Posterior vena cava (tissue), 2 donors: ENCODE measurements around the gene DGKH. TPM values are rescaled to one million over a fixed set of nuclear protein-coding genes. Genes with fewer than 3 reads are reported as not detected.

ENCODE experiments used
- DNase-seq: peaks from one replicate; pipeline ENCODE4 v3.0.0-alpha.2; 2020; ENCODE audit warnings: low spot score
- intact Hi-C, 2 donors: fragments of 100-400 bp; cut with DNase I; formaldehyde crosslinking; loops; one replicate each; pipeline versions ENCODE4 v1.14.1 to v1.14.2; 2022 to 2023
- long read RNA-seq, 2 donors: library from polyadenylated mRNA; unstranded; transcript quantifications; one replicate each; pipeline ENCODE4 v2.0.0, GENCODE V29; 2020 to 2021
- total RNA-seq, 2 donors: library from RNA; stranded (reverse); fragmentation: NEBNext Ultra II Directional; extraction: Animal tissue kit (Norgen Biotek cat#: 25700); gene quantifications; one replicate each; pipeline ENCODE4 v1.2.1, GENCODE V29; 2021
- donor health status: DM: yes; HTN: yes; CAD: no.
- donor health status: DM: yes; HTN: yes; CAD: no.

Gene DGKH, protein sequence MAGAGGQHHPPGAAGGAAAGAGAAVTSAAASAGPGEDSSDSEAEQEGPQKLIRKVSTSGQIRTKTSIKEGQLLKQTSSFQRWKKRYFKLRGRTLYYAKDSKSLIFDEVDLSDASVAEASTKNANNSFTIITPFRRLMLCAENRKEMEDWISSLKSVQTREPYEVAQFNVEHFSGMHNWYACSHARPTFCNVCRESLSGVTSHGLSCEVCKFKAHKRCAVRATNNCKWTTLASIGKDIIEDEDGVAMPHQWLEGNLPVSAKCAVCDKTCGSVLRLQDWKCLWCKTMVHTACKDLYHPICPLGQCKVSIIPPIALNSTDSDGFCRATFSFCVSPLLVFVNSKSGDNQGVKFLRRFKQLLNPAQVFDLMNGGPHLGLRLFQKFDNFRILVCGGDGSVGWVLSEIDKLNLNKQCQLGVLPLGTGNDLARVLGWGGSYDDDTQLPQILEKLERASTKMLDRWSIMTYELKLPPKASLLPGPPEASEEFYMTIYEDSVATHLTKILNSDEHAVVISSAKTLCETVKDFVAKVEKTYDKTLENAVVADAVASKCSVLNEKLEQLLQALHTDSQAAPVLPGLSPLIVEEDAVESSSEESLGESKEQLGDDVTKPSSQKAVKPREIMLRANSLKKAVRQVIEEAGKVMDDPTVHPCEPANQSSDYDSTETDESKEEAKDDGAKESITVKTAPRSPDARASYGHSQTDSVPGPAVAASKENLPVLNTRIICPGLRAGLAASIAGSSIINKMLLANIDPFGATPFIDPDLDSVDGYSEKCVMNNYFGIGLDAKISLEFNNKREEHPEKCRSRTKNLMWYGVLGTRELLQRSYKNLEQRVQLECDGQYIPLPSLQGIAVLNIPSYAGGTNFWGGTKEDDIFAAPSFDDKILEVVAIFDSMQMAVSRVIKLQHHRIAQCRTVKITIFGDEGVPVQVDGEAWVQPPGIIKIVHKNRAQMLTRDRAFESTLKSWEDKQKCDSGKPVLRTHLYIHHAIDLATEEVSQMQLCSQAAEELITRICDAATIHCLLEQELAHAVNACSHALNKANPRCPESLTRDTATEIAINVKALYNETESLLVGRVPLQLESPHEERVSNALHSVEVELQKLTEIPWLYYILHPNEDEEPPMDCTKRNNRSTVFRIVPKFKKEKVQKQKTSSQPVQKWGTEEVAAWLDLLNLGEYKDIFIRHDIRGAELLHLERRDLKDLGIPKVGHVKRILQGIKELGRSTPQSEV
- total RNA-seq, result 10 to 100 TPM; 15.0 to 29.4 TPM
- long read RNA-seq, donor 1, partial matches to known transcripts, result 0 of 6 reads
- long read RNA-seq, donor 1, other reads (novel, unspliced or antisense), result 6 of 6 reads
- long read RNA-seq, donor 2, partial matches to known transcripts, result 0 of 3 reads
- long read RNA-seq, donor 2, other reads (novel, unspliced or antisense), result 3 of 3 reads

DNA sequence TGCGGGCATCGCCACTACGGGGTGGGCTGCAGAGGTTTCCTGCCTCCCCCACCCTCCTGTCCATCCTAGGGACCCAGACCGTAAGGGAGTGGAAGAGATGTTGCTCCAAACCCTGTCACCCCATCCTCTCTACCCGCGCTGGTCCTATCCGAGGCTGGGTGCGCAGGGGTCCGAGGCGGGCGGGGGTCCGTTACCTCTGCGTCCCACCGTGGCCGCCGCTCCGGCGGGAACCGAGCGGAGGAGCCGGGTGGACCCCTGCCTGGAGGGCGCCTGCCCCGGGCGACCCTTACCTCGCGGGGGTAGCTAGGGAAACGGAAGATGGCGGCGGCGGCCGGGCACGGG, at the start of gene DGKH:
TSS of gene DGKH (plus strand) at position 307 of the 342 bp plus-strand sequence. CDS start 126 bp downstream, outside the sequence.
- no peak for DNase-seq
- intact Hi-C loops, result loop anchor here in 1 of 2 donors (10.0 kb wide), 1 partner anchor 56 kb away; no protein-coding TSS in a partner anchor

DNA sequence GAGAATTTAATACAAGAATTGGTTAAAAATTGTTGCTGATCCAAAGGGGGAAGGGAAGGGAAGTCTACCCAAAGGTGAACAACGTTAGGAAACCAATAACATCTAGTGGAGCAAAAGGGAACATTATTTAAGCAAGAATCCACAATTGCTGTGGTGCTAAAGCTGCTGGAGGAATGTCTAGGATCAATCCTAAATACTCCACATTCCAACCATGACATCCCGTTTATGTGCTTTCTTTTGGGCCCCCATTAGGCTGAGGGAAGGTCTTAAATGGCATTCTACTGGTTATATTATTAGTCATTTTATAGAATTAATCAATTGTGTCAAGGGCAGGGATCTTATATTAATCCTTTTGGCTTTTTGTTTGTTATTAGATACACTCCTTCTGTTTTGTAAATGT, 47.6 kb upstream of the DGKH start:
- intact Hi-C loops, result no loop called here
- DNase-seq, result no peak

DNA sequence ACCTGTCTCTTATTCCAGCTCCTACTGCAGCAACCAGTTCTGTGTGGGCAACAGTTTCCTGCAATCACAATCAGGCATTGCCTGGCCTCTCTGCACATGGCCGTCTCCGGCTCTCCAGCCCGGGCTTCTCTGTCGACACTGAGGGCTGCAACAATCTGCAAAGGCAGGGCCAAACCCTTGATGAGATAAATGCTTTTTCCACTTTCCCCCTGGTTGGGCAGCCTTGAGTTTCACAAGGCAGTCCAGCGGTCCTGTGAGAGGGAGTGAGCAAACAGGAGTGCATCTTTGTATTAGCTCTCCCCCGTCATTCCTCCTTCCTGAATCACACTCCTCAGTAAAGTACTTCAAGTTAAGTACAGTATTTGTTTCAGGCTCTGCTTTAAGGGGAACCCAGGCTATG, 46.9 kb upstream of the DGKH start:
- no peak for DNase-seq
- intact Hi-C loops, result no loop called here

DNA sequence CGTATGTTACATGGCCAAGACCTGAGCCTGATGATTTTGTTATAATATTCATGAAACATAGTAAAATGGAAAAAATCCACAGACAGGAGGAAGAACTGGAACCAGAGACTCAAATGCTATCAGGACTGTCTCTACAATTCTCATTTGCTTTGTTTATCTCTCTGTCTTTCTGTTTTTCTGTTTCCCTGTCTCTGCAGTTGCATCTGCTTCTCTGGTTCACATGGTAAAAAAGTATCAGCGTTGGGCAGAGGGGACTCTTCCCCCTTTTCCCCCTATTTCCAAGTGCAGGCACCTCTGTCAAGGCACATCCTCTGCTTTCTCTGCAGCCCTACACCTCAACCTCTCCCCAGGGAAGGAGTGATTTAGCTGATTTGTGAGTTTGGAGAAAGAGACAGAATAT, 46.4 kb upstream of the DGKH start:
- intact Hi-C loops, result no loop called here
- no peak for DNase-seq

DNA sequence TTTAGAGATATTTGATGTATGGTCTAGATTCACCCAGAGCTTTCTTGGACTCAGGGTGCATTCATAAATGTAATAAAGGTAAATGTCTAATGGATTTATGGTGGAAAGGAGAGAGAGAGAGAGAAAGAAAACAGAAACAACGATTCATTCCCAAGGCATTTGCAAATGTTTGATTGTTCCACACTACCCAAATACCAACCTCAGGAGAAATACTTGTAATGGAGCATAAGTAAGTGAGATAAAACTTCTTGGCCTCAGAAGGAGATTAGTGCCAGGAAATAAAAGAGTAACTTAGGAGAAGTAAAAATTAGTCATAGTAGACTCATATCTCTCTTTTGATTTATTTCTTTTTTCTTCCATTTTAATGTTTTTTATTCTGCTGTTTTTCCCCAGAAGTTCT, 40.6 kb upstream of the DGKH start:
- intact Hi-C loops, result no loop called here

DNA sequence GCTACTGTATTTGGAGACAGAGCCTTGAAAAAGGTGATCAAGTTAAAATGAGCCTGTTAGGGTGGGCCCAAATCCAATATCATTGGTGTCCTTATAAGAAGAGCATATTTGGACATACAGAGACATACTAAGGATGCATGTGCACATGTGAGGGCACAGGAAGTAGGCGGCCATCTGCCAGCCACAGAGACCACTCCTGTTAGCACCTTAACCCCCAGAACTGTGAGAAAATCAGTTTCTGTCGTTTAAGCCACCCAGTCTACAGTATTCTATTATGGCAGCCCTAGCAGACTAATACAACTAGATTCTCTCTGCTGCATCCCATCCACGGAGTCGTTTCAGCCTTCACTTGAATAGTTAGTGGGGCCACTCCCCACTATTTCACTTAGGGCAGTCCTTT, 39.4 kb upstream of the DGKH start:
- intact Hi-C loops, result no loop called here
- no peak for DNase-seq

More for the DNA sequence above, 40.6 kb upstream of the DGKH start:
- no peak for DNase-seq

DNA sequence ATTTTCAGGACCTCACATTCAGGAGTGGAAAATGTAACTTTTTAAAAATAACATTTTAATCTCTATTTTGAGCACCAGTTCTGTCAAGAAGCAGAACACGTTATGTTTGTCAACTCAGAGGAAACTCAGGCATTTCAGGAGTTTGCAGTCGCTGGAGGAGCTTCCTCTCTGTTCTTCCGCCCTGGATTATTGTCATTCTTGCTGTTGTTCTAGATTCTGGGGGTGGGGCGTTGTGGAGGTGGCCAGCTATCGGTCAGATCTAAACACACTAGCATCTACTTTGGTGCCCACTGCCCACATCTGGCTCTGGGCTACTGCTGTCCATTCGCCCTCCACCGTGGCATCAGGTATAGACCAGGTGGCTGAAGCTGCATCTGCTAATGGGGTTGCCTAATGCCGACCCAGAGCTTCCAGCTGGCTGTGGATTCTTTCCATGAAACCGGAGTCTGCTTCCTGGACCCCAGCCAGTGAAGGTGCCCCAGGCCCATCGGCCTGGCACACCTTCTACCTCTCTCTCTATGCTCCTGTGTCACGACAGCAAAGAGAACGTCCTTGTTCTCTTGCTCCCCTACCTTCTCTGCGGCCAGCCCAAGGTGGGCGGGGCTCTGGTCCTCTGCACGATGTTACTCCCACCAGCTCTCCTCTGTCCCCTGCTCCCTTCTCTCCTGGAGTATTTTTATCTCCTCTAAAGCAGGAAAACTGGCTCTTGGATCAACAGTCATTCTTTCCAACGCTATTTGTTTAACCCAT, 36.7 kb upstream of the DGKH start:
- DNase-seq, result no peak
- intact Hi-C loops, result no loop called here

DNA sequence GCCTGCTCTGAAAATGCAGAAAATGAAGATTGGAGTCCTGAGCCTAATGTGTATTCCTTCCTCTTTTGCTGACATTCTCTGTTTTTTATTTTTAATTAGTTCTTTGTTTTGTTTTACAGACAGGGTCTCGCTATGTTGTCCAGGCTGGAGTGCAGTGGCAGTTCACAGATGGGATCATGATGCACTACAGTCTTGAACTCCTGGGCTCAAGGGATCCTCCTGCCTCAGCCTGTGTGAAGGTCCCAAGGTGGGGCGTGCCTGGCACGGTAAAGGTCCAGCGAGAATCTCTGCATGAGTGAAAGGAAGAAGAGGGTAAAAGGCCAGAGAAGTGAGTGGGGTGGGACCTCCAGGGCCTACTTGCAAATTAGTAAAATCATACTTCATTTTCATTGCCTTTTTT, 34.3 kb upstream of the DGKH start:
- intact Hi-C loops, result no loop called here
- no peak for DNase-seq

DNA sequence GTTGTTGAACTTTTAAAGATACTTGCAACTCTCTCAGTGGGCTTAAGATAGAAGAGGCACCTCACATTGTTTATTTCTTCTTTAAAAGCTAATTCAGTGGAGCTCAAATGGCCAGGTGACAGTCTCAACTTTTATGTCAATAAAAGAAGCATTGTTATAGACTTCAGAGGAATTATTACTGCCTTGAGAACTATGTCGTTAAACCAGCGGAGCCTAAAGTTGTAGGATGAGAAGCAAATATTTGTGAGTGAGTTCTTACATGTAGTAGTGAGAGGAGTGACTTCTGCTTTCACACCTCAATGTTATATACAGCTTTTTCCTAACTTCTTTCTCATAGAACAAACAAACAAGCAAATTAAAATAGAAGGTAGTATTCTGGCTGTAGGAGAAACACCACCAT, 31.2 kb upstream of the DGKH start:
- DNase-seq, result no peak
- intact Hi-C loops, result no loop called here

DNA sequence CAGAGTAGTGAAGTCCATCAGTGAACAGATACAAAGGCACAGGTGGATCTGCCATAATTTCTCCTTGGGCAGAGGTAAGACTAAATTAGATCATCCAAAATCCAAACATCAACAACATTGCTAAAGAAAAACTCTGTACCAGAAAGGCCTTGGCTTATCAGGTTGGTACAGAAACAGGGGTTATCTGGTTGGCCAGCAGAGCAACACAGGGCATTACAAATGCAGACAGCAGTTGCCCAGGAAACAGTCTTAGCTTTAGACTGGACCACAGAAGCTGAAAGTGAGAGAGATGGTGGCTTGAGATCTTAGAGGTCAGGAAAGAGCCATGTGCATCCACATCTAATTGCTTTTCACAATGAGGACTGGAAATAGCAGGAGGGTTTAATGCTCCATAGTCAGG, 26.6 kb upstream of the DGKH start:
- intact Hi-C loops, result no loop called here
- no peak for DNase-seq

DNA sequence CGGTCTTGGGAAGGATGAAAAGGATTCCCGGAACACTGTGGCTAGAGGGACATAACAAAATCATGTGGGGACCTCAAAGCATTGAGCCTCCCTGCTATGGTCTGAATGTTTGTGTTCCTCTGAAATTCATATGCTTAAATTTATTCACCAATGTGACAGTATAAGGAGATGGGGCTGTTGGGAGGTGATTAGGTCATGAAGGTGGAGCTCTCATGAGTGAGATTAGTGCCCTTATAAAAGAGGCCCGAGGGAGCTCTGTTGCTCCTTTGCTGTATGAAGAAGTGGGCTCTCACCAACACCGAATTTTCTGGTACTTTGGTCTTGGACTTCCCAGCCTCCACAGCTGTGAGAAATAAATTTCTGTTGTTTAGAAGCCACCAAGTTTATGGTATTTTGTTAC, 26.1 kb upstream of the DGKH start:
- no peak for DNase-seq
- intact Hi-C loops, result no loop called here

DNA sequence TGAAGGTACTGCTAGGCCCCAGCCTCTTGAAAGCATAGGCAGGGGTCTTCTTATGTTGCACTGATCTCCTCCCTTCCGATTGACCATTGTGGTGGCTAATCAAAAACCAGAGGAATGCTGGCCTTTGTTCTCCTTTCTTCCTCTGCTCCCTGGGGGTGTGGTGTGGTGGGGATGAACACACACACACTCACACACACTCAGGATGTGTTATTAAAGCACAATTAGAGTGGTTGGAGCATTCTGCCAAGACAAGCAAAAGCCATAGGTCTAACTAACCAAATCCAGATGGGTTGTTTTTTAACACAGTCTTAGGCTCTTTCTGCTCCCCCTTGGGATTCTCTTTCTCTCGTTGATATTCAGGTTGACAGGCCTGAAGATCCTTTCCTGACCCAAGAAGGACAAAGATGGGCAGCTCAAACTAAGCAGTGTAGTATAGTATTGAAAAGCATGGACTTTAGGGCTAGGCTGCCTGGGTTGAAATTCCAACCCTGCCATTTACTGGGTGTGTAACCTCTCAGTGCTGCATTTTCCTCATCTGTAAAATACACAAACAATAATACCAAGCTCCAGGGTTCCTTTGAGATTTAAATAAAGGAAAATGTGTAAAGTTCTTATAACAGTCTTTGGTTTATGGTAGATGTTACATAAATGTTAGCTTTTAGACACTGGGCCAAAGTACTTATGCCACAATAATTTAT, 25.5 kb upstream of the DGKH start:
- intact Hi-C loops, result no loop called here
- no peak for DNase-seq

DNA sequence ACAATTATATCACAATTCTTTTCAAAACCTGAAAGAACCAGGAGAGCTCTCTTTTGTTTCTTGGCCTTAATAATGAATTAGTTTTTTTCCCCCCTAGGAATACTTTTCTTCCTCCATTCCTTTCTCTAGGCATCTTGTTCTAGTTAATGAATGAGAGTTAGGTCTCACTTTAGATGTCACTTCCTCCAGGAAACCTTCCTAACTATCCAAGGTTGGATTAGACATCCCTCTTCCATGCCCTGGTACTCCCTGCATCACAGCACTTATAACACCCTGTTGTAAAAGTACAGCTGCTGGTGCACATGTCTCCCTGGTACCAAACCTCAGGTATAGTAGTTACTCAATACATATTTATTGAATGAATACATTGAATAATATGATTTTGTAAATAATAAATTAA, 21.2 kb upstream of the DGKH start:
- no peak for DNase-seq
- intact Hi-C loops, result no loop called here

DNA sequence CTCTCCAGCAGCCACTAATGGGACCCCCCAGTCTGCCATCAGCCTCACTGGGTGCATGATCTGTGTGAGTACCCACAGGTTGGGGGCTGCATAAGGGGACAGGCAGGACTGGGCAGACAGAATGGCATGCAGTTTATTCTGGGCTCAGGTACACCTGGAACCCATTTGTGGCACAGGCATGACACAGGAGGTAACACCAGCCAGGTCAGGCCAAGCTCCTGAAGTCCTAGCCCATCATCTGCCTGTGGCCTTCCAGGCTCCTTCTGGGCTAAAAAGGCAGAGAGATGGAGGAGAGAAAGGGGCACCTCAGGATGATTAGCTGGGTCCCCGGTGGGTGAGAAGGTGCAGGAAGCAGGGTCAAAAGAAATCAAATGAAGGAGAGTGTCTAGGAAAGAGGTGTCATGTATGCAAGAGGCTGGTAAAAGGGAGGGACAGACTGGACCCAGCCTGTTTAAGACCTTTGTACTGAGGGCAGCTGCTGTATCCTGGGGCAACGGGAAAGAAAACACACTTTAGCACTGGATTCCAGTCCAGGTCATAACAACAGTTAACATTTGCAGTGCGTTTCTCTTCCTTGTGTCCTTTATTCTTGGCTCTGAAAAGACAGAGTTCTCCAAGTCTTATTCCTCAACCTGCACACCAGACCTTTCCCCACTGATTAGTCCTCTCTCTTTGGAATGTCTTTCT, 20.2 kb upstream of the DGKH start:
- DNase-seq, result no peak
- intact Hi-C loops, result no loop called here

DNA sequence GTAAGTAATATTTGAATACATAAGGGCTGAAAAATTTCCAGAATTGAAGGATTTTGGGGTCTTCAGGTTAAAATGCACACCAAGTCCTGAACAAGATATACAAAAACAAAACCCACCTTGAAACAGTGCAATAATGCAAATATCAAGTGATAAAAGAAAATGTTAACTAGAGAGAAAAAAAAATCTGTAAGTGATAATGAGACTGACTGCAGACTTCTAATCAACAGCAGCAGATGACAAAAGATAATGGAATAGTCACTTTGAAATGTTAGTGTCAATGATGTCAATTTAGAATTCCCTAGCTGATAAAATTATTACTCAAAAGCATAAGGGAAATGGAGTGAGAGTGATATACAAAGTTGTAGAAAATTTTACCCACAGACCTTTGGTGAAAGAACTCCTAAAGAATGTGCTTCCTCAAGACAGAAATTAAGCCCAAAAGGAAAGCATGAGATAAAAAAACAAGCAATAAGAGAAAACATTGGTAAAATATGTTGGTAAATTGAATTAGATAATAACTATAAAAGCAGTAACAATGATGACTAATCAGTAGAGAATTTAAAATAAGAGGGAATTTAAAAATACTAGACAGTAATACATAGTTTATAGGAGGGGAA, 12.4 kb upstream of the DGKH start:
- no peak for DNase-seq
- intact Hi-C loops, result no loop called here

DNA sequence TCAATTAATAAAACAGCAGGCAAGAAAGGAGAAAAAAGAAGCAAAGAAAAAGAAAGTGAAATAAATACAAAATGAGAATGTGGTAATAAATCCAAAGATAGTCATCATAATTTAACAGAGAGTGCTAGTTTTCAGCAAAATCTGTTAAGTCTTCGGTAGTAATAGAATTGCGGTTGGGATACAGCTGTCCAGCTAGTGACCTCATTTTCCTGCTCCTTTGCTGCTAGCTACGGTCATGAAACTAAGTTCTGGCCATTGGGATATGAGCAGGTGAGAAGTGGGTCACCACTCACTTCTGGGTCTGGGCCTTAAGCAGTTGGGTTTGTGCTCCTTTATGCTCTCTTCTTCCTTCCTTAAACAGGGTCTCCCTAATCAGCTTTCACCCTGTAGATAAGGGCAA, 11.7 kb upstream of the DGKH start:
- no peak for DNase-seq
- intact Hi-C loops, result no loop called here

DNA sequence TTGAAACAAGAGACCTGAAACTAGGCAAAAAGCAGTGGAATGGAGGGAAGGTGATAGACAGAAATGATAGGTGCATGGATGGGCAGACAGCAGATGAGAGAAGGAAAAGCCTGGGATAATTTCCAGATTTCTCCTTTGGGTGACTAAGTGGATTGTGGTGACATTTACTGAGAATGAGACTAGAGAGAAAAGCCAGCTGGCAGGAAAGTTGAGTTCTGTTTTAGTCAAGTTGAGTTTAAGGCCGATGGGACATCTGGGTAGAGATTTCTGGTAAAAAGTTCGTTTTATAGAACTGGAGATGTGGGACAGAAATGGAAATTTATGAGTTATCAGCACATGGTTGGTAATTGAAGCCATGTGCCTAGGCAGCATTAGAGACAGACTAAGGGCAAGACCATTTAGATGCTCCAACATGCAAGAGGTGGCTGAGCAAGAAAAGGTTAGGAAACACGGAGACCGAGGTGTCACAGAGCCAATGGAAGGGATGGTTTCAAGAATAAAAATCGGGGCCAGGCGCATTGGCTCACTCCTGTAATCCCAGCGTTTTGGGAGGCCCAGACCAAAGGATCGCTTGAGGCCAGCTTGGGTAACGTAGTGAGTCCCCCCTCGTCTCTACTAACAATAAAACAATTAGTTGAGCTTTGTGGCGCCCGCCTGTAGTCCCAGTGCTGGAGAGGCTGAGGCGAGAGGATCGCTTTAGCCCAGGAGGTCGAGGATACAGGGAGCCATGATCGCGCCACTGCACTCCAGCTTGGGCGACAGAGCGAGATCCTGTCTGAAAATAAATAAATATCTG, 9.6 kb upstream of the DGKH start:
- DNase-seq, result no peak
- intact Hi-C loops, result no loop called here
